Keratinocyte (primary cell): ENCODE results near the gene HLA-DQA1.

Experiments
- EZH2 ChIP-seq: IDR thresholded peaks from one replicate; pipeline ENCODE4 v1.6.1; 2012; ENCODE audit warnings: inconsistent platforms, mild to moderate bottlenecking, low read length, moderate library complexity
- TF ChIP-seq, protein P1 (sequence below), 3 experiments: IDR thresholded peaks in 1 of 3; conservative IDR thresholded peaks in 1 of 3; optimal IDR thresholded peaks in 1 of 3; 2 replicates in 2 of 3; 3 replicates in 1 of 3; pipeline versions ENCODE3 to v1.5.1; 2011; ENCODE audit warnings: low read length in 3 of 3, mild to moderate bottlenecking in 3 of 3, moderate library complexity in 2 of 3, control low read depth in 1 of 3, inconsistent platforms in 1 of 3; ENCODE audit not compliant: insufficient read depth in 2 of 3; ENCODE audit errors: extremely low read depth in 1 of 3

DNA sequence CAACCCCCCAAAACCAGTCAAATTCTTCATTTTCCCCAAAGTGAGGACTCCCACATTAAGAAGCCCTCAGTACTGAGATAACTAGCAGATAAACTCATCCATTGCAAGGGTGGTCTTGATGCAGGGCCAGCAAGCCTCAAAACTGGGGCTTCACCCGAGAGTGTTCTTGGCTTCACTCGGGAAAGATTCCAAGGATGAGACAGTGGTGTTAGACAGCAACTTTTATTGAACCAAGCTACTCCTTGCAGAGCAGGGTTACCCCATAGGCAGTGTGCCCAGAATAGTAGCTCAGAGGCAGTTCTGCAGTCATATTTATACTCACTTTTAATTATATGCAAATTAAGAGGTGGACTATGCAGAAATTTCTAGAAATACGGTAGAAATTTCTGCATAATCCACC lies 15.8 kb upstream of the HLA-DQA1 start:
- TF ChIP-seq, protein P1, sequence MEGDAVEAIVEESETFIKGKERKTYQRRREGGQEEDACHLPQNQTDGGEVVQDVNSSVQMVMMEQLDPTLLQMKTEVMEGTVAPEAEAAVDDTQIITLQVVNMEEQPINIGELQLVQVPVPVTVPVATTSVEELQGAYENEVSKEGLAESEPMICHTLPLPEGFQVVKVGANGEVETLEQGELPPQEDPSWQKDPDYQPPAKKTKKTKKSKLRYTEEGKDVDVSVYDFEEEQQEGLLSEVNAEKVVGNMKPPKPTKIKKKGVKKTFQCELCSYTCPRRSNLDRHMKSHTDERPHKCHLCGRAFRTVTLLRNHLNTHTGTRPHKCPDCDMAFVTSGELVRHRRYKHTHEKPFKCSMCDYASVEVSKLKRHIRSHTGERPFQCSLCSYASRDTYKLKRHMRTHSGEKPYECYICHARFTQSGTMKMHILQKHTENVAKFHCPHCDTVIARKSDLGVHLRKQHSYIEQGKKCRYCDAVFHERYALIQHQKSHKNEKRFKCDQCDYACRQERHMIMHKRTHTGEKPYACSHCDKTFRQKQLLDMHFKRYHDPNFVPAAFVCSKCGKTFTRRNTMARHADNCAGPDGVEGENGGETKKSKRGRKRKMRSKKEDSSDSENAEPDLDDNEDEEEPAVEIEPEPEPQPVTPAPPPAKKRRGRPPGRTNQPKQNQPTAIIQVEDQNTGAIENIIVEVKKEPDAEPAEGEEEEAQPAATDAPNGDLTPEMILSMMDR (optimal IDR thresholded peaks at IDR 0.05 in 1 of 3, IDR thresholded peaks at IDR 0.05 in 1 of 3, conservative IDR thresholded peaks at IDR 0.05 in 1 of 3; ENCODE audit: extremely low read depth in 1 of 3, insufficient read depth in 2 of 3, low read length in 3 of 3), result no peak
- TF ChIP-seq EZH2, result no peak
